OCI-LY3 (cell line): ENCODE results near the gene TENM4.

Experiments used
- H2AFZ ChIP-seq: fragments of 200-600, 300-600 bp; shearing (Covaris generic); 2 replicates; pipeline ENCODE4 v1.6.0; 2014; ENCODE audit warnings: antibody characterized with exemption, low read depth, low read length
- H3K27ac ChIP-seq: fragments of 200-600, 300-600 bp; sonication (generic); 2 replicates; pipeline ENCODE4 v1.5.1; 2014; ENCODE audit warnings: mild to moderate bottlenecking, low read length, moderate library complexity, mixed read lengths
- H3K27me3 ChIP-seq: fragments of 200-600, 300-600 bp; sonication (generic); 2 replicates; pipeline ENCODE4 v1.6.1; 2014; ENCODE audit warnings: low read depth, low read length, mixed read lengths
- H3K36me3 ChIP-seq: fragments of 200-600, 300-600 bp; sonication (generic); replicated peaks from 2 replicates; pipeline ENCODE3; 2014; ENCODE audit warnings: low read depth, low read length, mixed read lengths
- H3K4me1 ChIP-seq: fragments of 300-600, 200-600 bp; sonication (generic); 2 replicates; pipeline ENCODE4 v1.6.1; 2014; ENCODE audit warnings: low read length, mixed read lengths
- H3K4me2 ChIP-seq: fragments of 200-600, 300-600 bp; sonication (generic); 2 replicates; pipeline ENCODE4 v1.6.1; 2014; ENCODE audit warnings: low read length, mixed read lengths
- H3K4me3 ChIP-seq: fragments of 300-600, 200-600 bp; sonication (generic); 2 replicates; pipeline ENCODE4 v1.5.1; 2014; ENCODE audit warnings: antibody characterized with exemption, mild to moderate bottlenecking, low read length, moderate library complexity
- H3K79me2 ChIP-seq: fragments of 300-600, 200-600 bp; shearing (Covaris generic); 2 replicates; pipeline ENCODE4 v1.6.1; 2014; ENCODE audit warnings: mild to moderate bottlenecking, low read length, mixed read lengths
- H3K9ac ChIP-seq: fragments of 300-600, 200-600 bp; shearing (Covaris generic); 2 replicates; pipeline ENCODE4 v1.6.0; 2014; ENCODE audit warnings: mild to moderate bottlenecking, low read length, moderate library complexity
- H3K9me3 ChIP-seq: fragments of 200-600, 300-600 bp; shearing (Covaris generic); 2 replicates; pipeline ENCODE4 v1.6.1; 2014; ENCODE audit warnings: low read length, mixed read lengths; ENCODE audit not compliant: insufficient read depth
- H4K20me1 ChIP-seq: fragments of 200-600, 300-600 bp; sonication (generic); 2 replicates; pipeline ENCODE4 v1.6.1; 2016; ENCODE audit warnings: low read length, mixed read lengths; ENCODE audit not compliant: insufficient read depth
- CTCF ChIP-seq: fragments of 200-600, 300-600 bp; sonication (generic); IDR thresholded peaks from 2 replicates; pipeline ENCODE4 v1.5.1; 2014; ENCODE audit warnings: antibody characterized with exemption, low read length, low read depth
- EZH2phosphoT487 ChIP-seq: fragments of 200-600 bp; shearing (Covaris generic); IDR thresholded peaks from 2 replicates; pipeline ENCODE4 v1.6.1; 2018; ENCODE audit warnings: antibody characterized with exemption, mixed run types, low read depth

Gene TENM4

GRCh38 chr11:79128291-79128690 is 312.5 kb downstream of the TENM4 start:
- no peaks in the 10 kb centered on the region for H4K20me1 ChIP-seq

GRCh38 chr11:79122759-79123158 is 318.1 kb downstream of the TENM4 start:
- no peak overlapping the region for H2AFZ ChIP-seq
- H3K36me3 ChIP-seq = no peaks in the 10 kb centered on the region
- TF ChIP-seq CTCF (no peak), EZH2phosphoT487 (no peak)
- H3K9me3 ChIP-seq = no peaks in the 10 kb centered on the region
- H3K9ac ChIP-seq = no peak overlapping the region
- H3K27ac ChIP-seq = no peak overlapping the region
- no peaks in the 10 kb centered on the region for H3K79me2 ChIP-seq
- H3K4me2 ChIP-seq = no peak overlapping the region
- H4K20me1 ChIP-seq = no peaks in the 10 kb centered on the region
- H3K4me1 ChIP-seq = no peaks in the 10 kb centered on the region
- no peaks in the 10 kb centered on the region for H3K27me3 ChIP-seq
- no peak overlapping the region for H3K4me3 ChIP-seq

More at GRCh38 chr11:79128291-79128690, 312.5 kb downstream of the TENM4 start:
- H3K4me3 ChIP-seq = no peak overlapping the region
- H3K27ac ChIP-seq = no peak overlapping the region
- H2AFZ ChIP-seq = no peak overlapping the region
- no peaks in the 10 kb centered on the region for H3K36me3 ChIP-seq
- no peaks in the 10 kb centered on the region for H3K4me1 ChIP-seq
- no peaks in the 10 kb centered on the region for H3K79me2 ChIP-seq
- H3K27me3 ChIP-seq = no peaks in the 10 kb centered on the region
- no peak overlapping the region for H3K9ac ChIP-seq
- H3K4me2 ChIP-seq = no peak overlapping the region
- no peaks in the 10 kb centered on the region for H3K9me3 ChIP-seq
- TF ChIP-seq CTCF = no peak
- TF ChIP-seq EZH2phosphoT487 = no peak

- TF ChIP-seq CTCF (no peak), EZH2phosphoT487 (no peak)
- no peaks in the 10 kb centered on the region for H3K27me3 ChIP-seq
- no peaks in the 10 kb centered on the region for H3K4me1 ChIP-seq
- H3K27ac ChIP-seq = no peak overlapping the region
- no peaks in the 10 kb centered on the region for H3K36me3 ChIP-seq
- no peak overlapping the region for H3K9ac ChIP-seq
- no peaks in the 10 kb centered on the region for H3K79me2 ChIP-seq
- H3K4me3 ChIP-seq = no peak overlapping the region
- H2AFZ ChIP-seq = no peak overlapping the region
- H3K9me3 ChIP-seq = no peaks in the 10 kb centered on the region
- no peaks in the 10 kb centered on the region for H4K20me1 ChIP-seq
- H3K4me2 ChIP-seq = no peak overlapping the region
Measured at GRCh38 chr11:79121351-79121750, 319.5 kb downstream of the TENM4 start.

- H3K9me3 ChIP-seq = no peaks in the 10 kb centered on the region
- no peaks in the 10 kb centered on the region for H3K27me3 ChIP-seq
- no peak overlapping the region for H2AFZ ChIP-seq
- no peaks in the 10 kb centered on the region for H3K79me2 ChIP-seq
- no peak overlapping the region for H3K27ac ChIP-seq
- no peak overlapping the region for H3K4me2 ChIP-seq
- no peaks in the 10 kb centered on the region for H4K20me1 ChIP-seq
- no peak overlapping the region for H3K9ac ChIP-seq
- H3K4me1 ChIP-seq = no peaks in the 10 kb centered on the region
- H3K36me3 ChIP-seq = no peaks in the 10 kb centered on the region
- no peak overlapping the region for H3K4me3 ChIP-seq
- TF ChIP-seq EZH2phosphoT487 = no peak
- TF ChIP-seq CTCF = no peak
Measured at GRCh38 chr11:79119491-79120284, 321.1 kb downstream of the TENM4 start.
